NCI-H82 treated with DMSO at 0.1 percent for 48 hours (cell line): ENCODE results near the gene MORF4L1.
"Not testable (repeated sequence)": the region's sequence is repeated elsewhere in the genome, so short reads cannot be mapped to it uniquely, and the experiment has no call there.

ENCODE experiments used
- DNase-seq: peaks from one replicate; lab custom pipeline; 2025; ENCODE audit not compliant: unreplicated experiment; lab: John Stamatoyannopoulos, UW

The MORF4L1 gene

GRCh38 chr15:78923480-78924360 lies 51.0 kb downstream of the MORF4L1 start:
- no peak for DNase-seq

- DNase-seq, result no peak
Measured at GRCh38 chr15:78925076-78925624, 52.5 kb downstream of the MORF4L1 start.

- DNase-seq, result no peak
Measured at GRCh38 chr15:78925956-78926743, 53.5 kb downstream of the MORF4L1 start.

GRCh38 chr15:78927077-78927790 lies 54.5 kb downstream of the MORF4L1 start:
- DNase-seq, result no peak

GRCh38 chr15:78928176-78928575 lies 55.5 kb downstream of the MORF4L1 start:
- DNase-seq, result not testable (repeated sequence)

- DNase-seq, result no peak
Measured at GRCh38 chr15:78928616-78929093, 56.0 kb downstream of the MORF4L1 start.

- DNase-seq, result no peak
Measured at GRCh38 chr15:78929536-78930264, 57.0 kb downstream of the MORF4L1 start.

GRCh38 chr15:78930577-78931388 lies 58.1 kb downstream of the MORF4L1 start:
- no peak for DNase-seq

- DNase-seq, result no peak
Measured at GRCh38 chr15:78931439-78932257, 59.0 kb downstream of the MORF4L1 start.

- DNase-seq, result no peak
Measured at GRCh38 chr15:78932258-78932808, 59.6 kb downstream of the MORF4L1 start.

GRCh38 chr15:78933187-78933822 lies 60.6 kb downstream of the MORF4L1 start:
- no peak for DNase-seq

GRCh38 chr15:78933823-78934654 lies 61.3 kb downstream of the MORF4L1 start:
- DNase-seq, result no peak

- DNase-seq, result no peak
Measured at GRCh38 chr15:78934655-78935023, 61.9 kb downstream of the MORF4L1 start.

- DNase-seq, result no peak
Measured at GRCh38 chr15:78937132-78937739, 64.5 kb downstream of the MORF4L1 start.

- DNase-seq, result no peak
Measured at GRCh38 chr15:78938658-78939488, 66.2 kb downstream of the MORF4L1 start.

- DNase-seq, result no peak
Measured at GRCh38 chr15:78942741-78943140, 70.1 kb downstream of the MORF4L1 start.
